ENCODE measurements around the gene ERICH4.

DNA sequence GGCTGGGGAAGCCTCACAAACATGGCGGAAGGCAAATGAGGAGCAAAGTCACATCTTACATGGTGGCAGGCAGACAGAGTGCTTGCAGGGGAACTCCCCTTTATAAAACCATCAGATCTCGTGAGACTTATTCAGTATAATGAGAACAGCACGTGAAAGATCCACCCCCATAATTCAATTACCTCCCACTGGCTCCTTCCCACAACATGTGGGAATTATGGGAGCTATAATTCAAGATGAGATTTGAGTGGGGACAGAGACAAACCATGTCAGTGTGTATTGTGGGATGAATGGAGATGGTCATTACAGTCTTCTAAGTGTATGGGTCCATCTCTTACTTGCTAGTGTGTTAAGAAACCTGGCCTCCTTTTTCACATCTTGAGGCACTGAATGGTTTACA lies 40.9 kb upstream of the ERICH4 start:
- TF ChIP-seq EP300 (IDR thresholded peaks at IDR 0.05) (no peak), CTCF (IDR thresholded peaks at IDR 0.05) (no peak)

Data from tibial nerve (tissue), 4 donors.